HUES48 (cell line): ENCODE measurements around the gene LGMN.

ENCODE experiments used
- H3K27ac ChIP-seq: one replicate; pipeline ENCODE4 v1.7.0; 2013; ENCODE audit warnings: low read depth, low read length, inconsistent platforms
- H3K27me3 ChIP-seq: 2 replicates; pipeline ENCODE4 v1.6.1; 2013; ENCODE audit warnings: mild to moderate bottlenecking, low read length; ENCODE audit not compliant: control insufficient read depth, insufficient read depth
- H3K36me3 ChIP-seq: 2 replicates; pipeline ENCODE4 v1.6.1; 2013; ENCODE audit warnings: low read length; ENCODE audit not compliant: control insufficient read depth, insufficient read depth
- H3K4me1 ChIP-seq: 2 replicates; pipeline ENCODE4 v1.6.1; 2013; ENCODE audit warnings: mild to moderate bottlenecking, low read length; ENCODE audit not compliant: control insufficient read depth, insufficient read depth
- H3K4me3 ChIP-seq: 2 replicates; pipeline ENCODE4 v1.5.1; 2013; ENCODE audit warnings: mild to moderate bottlenecking, low read depth, low read length
- H3K9ac ChIP-seq: 2 replicates; pipeline ENCODE4 v1.6.1; 2013; ENCODE audit warnings: mild to moderate bottlenecking, low read depth, low read length, moderate library complexity
- H3K9me3 ChIP-seq: 2 replicates; pipeline ENCODE4 v1.6.1; 2013; ENCODE audit warnings: low read length; ENCODE audit not compliant: control insufficient read depth, insufficient read depth

The LGMN gene

DNA sequence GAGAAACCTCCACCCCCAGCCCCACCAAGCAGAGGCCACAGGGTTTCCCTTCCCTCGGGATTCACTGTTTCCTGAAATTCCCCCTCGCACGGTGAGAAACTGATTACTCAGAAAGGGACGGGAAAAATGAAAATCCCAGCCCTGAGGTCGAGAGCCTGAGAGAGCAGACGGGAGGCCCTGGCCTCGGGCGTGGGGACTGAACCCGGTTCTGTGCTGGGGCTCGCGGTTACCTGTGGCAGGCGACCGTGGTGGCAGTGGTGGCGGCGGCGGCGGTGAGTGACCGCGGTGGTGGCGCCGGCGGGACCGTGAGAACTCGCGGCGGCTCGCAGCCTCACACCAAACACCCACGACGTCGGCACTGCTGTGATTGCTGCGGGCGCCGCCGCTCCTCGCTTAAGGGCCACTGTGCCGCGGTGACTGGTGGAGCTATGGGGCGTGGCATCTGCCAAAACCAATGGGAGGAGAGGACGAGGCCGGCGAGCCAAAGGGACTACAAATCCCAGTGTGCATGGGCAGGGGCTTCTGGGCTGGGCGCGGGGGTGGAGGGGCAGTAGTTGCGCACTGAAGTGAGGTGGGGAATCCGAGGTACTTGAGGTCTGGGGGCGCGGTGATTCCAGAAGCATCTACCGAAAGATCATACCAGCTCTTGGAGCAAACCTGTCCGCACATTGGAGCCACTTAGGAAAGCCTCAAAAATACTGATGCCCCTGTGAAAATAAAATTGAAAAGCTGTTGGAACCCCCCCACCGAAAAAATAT, at the start of gene LGMN:
Gene LGMN, minus strand, starts transcription at position 369 of the 758 bp plus-strand sequence. CDS start 15,841 bp downstream, outside the sequence.
- Histone ChIP-seq H3K9me3 (no peaks in the 10 kb centered on the region; the same call in 1 of the 2 replicates), H3K4me1 (peaks cover 5% of the 10 kb centered on the region; the same call in 1 of the 2 replicates), H3K27ac (peak within 1 kb of the TSS; percentile 42), H3K4me3 (peak within 1 kb of the TSS; percentile 81), H3K27me3 (peaks cover 11% of the 10 kb centered on the region; the same call in 1 of the 2 replicates), H3K9ac (peak within 1 kb of the TSS; percentile 54), H3K36me3 (no peaks in the 10 kb centered on the region)

DNA sequence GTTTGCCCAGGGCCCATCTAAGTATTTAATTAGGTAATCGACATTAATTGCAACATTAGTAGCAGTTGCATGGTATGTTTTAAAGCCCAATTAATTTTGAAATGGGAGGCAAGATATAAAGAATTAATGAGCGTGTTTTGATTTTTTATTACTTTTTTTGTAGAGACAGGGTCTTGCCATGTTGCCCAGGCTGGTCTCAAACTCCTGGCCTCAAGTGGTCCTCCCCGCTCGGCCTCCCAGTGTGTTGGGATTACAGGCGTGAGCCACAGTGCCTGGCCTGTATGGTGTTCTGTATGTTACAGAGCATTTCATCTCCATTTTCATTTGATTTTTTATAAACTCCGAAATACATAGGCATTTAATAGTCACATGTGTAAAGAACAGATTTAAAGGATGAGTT, 46.5 kb upstream of the LGMN start:
- peak overlapping the region; percentile 71 for H3K9ac ChIP-seq

DNA sequence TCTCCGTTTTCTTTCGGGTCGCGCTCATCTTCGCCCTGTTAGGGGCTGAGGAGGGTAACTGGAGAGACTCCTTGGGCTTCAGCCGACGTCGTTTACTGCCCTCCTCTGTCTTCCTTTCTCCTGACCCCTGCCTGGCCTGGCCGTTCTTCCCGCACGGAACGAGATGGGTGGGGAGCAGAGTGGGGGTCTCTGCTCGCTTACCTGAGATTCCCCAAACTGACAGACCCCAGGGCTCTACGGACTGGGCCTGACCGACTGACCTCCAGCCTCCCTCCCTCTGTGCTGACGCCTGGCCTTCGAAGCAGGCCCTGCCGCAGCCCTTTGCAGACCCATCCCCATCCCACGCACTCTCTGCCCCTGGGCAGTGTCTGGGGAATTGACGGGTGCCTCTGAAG, 46.1 kb upstream of the LGMN start:
- no peaks in the 10 kb centered on the region for H3K27me3 ChIP-seq
- peak overlapping the region; percentile 71 for H3K9ac ChIP-seq
- H3K4me3 ChIP-seq: peak overlapping the region; percentile 88
- 0 out of 2 replicates have a peak, but pooled peaks cover under 1% of the 10 kb centered on the region for H3K9me3 ChIP-seq
- peak overlapping the region; percentile 85 for H3K27ac ChIP-seq
- H3K4me1 ChIP-seq: 0 out of 2 replicates have a peak, but pooled peaks cover 11% of the 10 kb centered on the region
- H3K36me3 ChIP-seq: peaks cover 19% of the 10 kb centered on the region

More for the DNA sequence above, 46.5 kb upstream of the LGMN start:
- Histone ChIP-seq H3K4me3 (peak overlapping the region; percentile 88), H3K9me3 (no peaks in the 10 kb centered on the region), H3K27me3 (no peaks in the 10 kb centered on the region), H3K36me3 (peaks cover 22% of the 10 kb centered on the region), H3K4me1 (0 out of 2 replicates have a peak, but pooled peaks cover 11% of the 10 kb centered on the region), H3K27ac (no peak overlapping the region)

DNA sequence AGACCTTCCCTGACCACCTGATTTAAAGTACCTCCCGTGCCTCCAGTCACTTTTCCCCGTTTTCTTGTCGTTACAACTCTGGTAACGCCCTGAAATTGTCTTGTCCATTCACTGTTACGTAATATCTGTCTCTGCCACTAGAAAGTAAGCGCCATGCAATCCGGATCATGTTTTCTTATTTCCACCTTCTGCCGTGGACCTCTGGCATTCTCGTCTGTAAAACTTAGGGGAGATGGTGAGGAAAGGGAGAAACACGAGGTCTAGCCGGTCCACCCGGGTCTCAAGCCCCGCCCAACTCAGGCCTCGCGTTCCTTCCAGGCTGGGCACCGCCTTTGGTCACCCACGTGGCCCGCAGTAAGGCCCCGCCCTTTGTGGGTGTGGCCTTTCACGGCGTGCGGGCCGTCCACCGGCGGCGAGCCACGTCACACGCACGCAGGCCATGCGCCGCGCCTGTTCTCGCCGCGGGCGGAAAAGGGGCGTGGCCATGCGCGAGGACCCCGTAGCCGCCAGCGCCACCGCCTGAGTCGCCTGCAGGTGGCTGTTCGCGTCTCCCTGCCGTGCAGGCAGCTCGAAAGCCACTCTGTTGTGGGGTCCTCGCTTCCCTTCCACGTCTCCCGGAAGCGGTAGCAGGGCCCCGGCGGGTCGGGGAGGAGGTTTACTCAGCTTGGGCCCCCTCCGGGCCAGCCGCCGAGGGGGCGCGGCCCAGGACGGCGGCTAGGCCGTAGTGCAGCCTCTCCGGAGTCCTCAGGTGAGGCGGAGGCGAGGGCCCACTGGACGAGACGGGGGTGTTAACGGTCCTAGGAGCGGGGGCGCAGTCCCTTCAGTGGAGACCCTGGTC, 45.5 kb upstream of the LGMN start, which contains the start of gene GOLGA5:
Gene GOLGA5, plus strand, starts transcription at position 597 of the 838 bp plus-strand sequence. CDS start 3,133 bp downstream, outside the sequence.
- Histone ChIP-seq H3K9ac (peak within 1 kb of the TSS; percentile 71), H3K27ac (peak within 1 kb of the TSS; percentile 85), H3K4me1 (0 out of 2 replicates have a peak, but pooled peaks cover 11% of the 10 kb centered on the region), H3K36me3 (peaks cover 19% of the 10 kb centered on the region), H3K27me3 (no peaks in the 10 kb centered on the region), H3K4me3 (peak within 1 kb of the TSS; percentile 88), H3K9me3 (0 out of 2 replicates have a peak, but pooled peaks cover 2% of the 10 kb centered on the region)

DNA sequence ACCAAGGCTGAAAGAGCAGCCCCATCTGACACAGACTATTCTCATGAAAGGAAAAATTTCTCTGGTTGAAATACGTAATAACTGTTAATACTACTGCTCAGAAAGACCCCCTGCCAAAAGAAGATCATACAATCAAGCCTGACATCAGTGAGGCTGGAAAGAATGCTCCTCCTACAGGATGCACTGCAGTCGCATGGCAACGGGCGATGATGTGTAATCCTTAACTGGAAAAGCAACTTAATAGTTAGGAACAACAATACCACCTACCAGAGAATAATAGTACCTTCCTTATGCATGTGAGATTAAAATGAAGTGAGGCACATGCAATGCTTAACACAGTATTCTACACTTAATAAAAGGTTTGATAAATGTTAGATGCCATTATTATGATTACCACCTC, 44.5 kb upstream of the LGMN start:
- no peak overlapping the region for H3K27ac ChIP-seq

DNA sequence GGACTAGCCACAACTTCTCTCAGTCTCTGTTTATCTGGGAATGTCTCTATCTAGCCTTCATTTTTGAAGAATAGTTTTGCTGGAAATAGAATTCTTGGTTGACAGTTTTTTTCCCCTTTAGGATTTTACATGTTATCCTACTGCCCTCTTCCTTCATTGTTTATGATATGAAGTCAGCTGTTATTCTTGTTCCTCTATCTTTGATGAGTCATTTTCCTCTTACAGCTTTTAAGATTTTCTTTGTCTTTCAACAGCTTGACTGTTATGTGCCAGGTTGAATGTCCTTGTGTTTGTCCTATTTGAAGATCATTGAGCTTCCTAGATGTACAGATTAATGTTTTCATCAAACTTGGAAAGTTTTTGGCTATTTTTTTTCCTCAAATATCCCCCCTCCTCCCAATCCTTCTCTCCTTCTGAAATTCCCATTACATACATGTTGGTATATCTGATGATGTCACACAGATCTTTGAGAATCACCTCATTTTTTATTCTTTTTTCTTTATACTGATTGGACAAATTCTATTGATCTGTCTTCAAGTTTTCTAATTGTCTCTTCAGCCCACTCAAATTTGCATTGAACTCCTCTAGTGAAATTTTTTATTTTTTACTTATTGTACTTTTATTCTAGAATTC, 41.1 kb upstream of the LGMN start:
- no peak overlapping the region for H3K27ac ChIP-seq
- no peak overlapping the region for H3K9ac ChIP-seq
- 0 out of 2 replicates have a peak, but pooled peaks cover 2% of the 10 kb centered on the region for H3K9me3 ChIP-seq
- 0 out of 2 replicates have a peak, but pooled peaks cover 16% of the 10 kb centered on the region for H3K4me1 ChIP-seq
- H3K4me3 ChIP-seq: no peak overlapping the region
- H3K27me3 ChIP-seq: no peaks in the 10 kb centered on the region
- H3K36me3 ChIP-seq: no peaks in the 10 kb centered on the region

More for the DNA sequence above, 44.5 kb upstream of the LGMN start:
- Histone ChIP-seq H3K9me3 (0 out of 2 replicates have a peak, but pooled peaks cover 2% of the 10 kb centered on the region), H3K27me3 (no peaks in the 10 kb centered on the region), H3K4me1 (0 out of 2 replicates have a peak, but pooled peaks cover 11% of the 10 kb centered on the region), H3K4me3 (no peak overlapping the region), H3K9ac (no peak overlapping the region), H3K36me3 (peaks cover 9% of the 10 kb centered on the region)

DNA sequence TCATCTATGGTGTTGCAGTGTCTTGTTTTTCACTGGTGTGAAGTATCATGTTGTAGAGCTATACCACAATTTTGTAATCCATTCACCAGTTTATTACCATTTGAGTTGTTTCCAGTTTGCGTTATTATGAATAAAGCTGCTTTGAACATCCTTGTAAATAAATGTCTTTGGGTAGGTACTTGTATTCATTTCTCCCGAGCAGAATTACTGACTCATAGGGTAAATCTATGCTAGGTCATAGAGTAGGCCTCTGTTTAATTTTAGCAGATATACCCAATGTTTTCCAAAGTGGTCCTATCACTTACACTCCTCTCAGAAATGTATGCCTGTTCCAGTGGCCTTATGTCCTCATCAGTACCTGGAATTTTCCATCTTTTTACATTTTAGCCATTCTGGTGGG, 39.1 kb upstream of the LGMN start:
- Histone ChIP-seq H3K4me3 (no peak overlapping the region), H3K27me3 (no peaks in the 10 kb centered on the region), H3K4me1 (0 out of 2 replicates have a peak, but pooled peaks cover 6% of the 10 kb centered on the region), H3K27ac (no peak overlapping the region), H3K36me3 (no peaks in the 10 kb centered on the region), H3K9ac (no peak overlapping the region), H3K9me3 (0 out of 2 replicates have a peak, but pooled peaks cover 2% of the 10 kb centered on the region)

DNA sequence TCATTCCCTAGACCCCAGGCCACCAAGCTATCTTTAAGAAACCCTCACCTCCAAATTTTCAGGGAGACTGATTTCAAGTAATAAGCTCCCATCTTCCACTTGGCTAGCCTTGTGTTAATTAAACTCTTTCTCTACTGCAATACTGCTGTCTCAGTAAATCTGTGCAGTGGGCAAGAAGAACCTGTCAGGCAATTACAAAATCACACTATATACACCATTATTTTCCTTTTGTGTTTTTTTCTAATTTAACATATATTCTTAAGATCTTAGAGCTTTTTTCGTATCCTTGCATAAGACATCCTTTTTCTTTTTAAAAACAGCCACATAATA, 38.0 kb upstream of the LGMN start:
- Histone ChIP-seq H3K9ac (no peak overlapping the region), H3K4me1 (0 out of 2 replicates have a peak, but pooled peaks cover 6% of the 10 kb centered on the region), H3K27ac (no peak overlapping the region), H3K27me3 (no peaks in the 10 kb centered on the region), H3K36me3 (no peaks in the 10 kb centered on the region), H3K4me3 (no peak overlapping the region), H3K9me3 (0 out of 2 replicates have a peak, but pooled peaks cover 2% of the 10 kb centered on the region)

DNA sequence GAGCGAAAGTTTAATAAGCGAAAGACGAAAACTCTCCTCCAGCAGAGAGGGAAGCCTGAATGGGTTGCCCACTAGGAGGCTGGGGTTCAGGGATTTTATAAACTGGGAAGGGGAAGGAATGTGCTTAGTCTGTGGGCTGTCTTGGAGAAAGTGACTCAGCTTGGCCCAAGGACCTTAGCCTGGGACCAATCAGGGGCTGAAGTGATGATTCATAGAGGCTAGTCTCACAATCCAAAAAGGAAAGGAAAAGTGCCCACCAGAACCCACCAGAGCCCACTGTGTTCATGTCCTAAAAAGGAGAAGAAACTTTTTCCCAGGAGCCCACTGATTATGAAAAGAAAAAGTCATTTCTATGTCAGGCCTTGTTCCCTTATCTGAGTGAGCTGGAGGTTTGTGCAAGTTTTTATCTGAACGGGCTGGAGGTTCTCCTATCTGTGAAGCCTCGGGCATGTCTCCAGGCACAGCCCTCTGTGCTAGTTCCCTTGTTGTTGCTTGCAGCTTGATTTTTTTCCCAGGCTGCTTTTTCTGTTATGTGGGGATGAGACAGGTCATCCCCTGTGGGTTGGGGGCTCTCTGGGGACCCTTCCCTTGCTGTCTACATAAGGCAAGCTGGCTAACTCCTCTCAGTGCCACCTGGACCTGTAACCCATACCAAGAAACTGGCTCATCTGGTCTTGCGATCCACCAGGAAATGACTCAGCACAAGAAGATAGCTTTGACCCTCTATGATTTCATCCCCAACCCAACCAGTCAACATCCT, 37.4 kb upstream of the LGMN start:
- Histone ChIP-seq H3K36me3 (no peaks in the 10 kb centered on the region), H3K4me1 (0 out of 2 replicates have a peak, but pooled peaks cover 6% of the 10 kb centered on the region), H3K4me3 (no peak overlapping the region), H3K9ac (no peak overlapping the region), H3K27ac (no peak overlapping the region), H3K27me3 (no peaks in the 10 kb centered on the region), H3K9me3 (0 out of 2 replicates have a peak, but pooled peaks cover 2% of the 10 kb centered on the region)
